Endodermal cell (in vitro differentiated cells): ENCODE measurements around the gene BRCA1. TPM values are rescaled to one million over a fixed set of nuclear protein-coding genes. Genes with fewer than 3 reads are reported as not detected.

ENCODE experiments used
- DNase-seq: peaks from one replicate; pipeline ENCODE4 v3.0.0-alpha.2; 2017
- H3K27ac ChIP-seq: 2 replicates; pipeline ENCODE4 v1.5.1; 2013; ENCODE audit warnings: mild to moderate bottlenecking, low read depth, low read length, moderate library complexity
- H3K27me3 ChIP-seq: 2 replicates; pipeline ENCODE4 v1.6.1; 2013; ENCODE audit warnings: mild to moderate bottlenecking, low read length, moderate library complexity; ENCODE audit not compliant: insufficient read depth, control insufficient read depth, poor library complexity, severe bottlenecking
- H3K36me3 ChIP-seq: 2 replicates; pipeline ENCODE4 v1.7.0; 2013; ENCODE audit warnings: mild to moderate bottlenecking, low read length, moderate library complexity; ENCODE audit not compliant: control insufficient read depth, insufficient read depth
- H3K4me1 ChIP-seq: one replicate; pipeline ENCODE4 v1.7.0; 2013; ENCODE audit warnings: low read length; ENCODE audit not compliant: control insufficient read depth, insufficient read depth
- H3K4me3 ChIP-seq: 2 replicates; pipeline ENCODE4 v1.5.1; 2013; ENCODE audit warnings: mild to moderate bottlenecking, low read length, moderate library complexity
- H3K9ac ChIP-seq: 2 replicates; pipeline ENCODE4 v1.6.1; 2013; ENCODE audit warnings: mild to moderate bottlenecking, low read length, moderate library complexity; ENCODE audit not compliant: poor library complexity, severe bottlenecking; ENCODE audit errors: extremely low read depth
- H3K9me3 ChIP-seq: 2 replicates; pipeline ENCODE4 v1.6.1; 2013; ENCODE audit warnings: mild to moderate bottlenecking, low read length, moderate library complexity; ENCODE audit not compliant: control insufficient read depth
- H3K27ac Mint-ChIP-seq: 2 replicates; pipeline ENCODE4 v1.8.0; 2020; ENCODE audit warnings: mixed read lengths
- H3K27me3 Mint-ChIP-seq: 2 replicates; pipeline ENCODE4 v1.8.0; 2021; ENCODE audit warnings: mild to moderate bottlenecking, mixed read lengths; ENCODE audit not compliant: insufficient read depth
- H3K36me3 Mint-ChIP-seq: 2 replicates; pipeline ENCODE4 v1.8.0; 2020; ENCODE audit warnings: low read depth, mixed read lengths
- H3K4me1 Mint-ChIP-seq: 2 replicates; pipeline ENCODE4 v1.8.0; 2020; ENCODE audit warnings: mixed read lengths
- H3K4me3 Mint-ChIP-seq: 2 replicates; pipeline ENCODE4 v1.8.0; 2020; ENCODE audit warnings: mild to moderate bottlenecking, moderate library complexity, mixed read lengths
- H3K9me3 Mint-ChIP-seq: 2 replicates; pipeline ENCODE4 v1.8.0; 2020; ENCODE audit warnings: mild to moderate bottlenecking, mixed read lengths
- CTCF ChIP-seq: fragments of 200-600 bp; sonication (generic); conservative IDR thresholded peaks from 2 replicates; pipeline ENCODE4 v1.5.0; 2021; ENCODE audit warnings: antibody characterized with exemption, mild to moderate bottlenecking
- WGBS, 2 experiments: methylation state at CpG; one replicate each; pipeline versions ENCODE4 v1.1.5 to v1.1.7; 2013; ENCODE audit warnings: missing lambda C conversion rate in 2 of 2, mixed read lengths in 1 of 2; ENCODE audit not compliant: insufficient coverage in 1 of 2, insufficient read length in 1 of 2; 5-methylcytosine and 5-hydroxymethylcytosine counted together
- total RNA-seq, 2 donors: library from RNA; stranded (reverse); fragmentation: NEBNext Ultra II Directional in 1 of 2; extraction: Animal tissue kit (Norgen Biotek cat#: 25700) in 1 of 2; gene quantifications; 2 replicates in 1 of 2; 3 replicates in 1 of 2; pipeline ENCODE4 v1.2.1, GENCODE V29; 2021

Gene BRCA1
- total RNA-seq, 2 donors from 2014 or later, result 45.4 to 59.0 TPM

GRCh38 chr17:43090022-43090421, 35.1 kb downstream of the BRCA1 start:
- H3K9me3 Mint-ChIP-seq, result no peaks in the 10 kb centered on the region
- H3K27me3 Mint-ChIP-seq, result no peaks in the 10 kb centered on the region
- Histone ChIP-seq H3K9me3 (no peaks in the 10 kb centered on the region), H3K27ac (no peak overlapping the region), H3K4me3 (no peak overlapping the region), H3K27me3 (no peaks in the 10 kb centered on the region), H3K4me1 (no peaks in the 10 kb centered on the region), H3K36me3 (peaks cover 51% of the 10 kb centered on the region), H3K9ac (no peak overlapping the region)
- no peaks in the 10 kb centered on the region for H3K4me1 Mint-ChIP-seq
- no peak overlapping the region for H3K4me3 Mint-ChIP-seq
- peaks cover 13% of the 10 kb centered on the region for H3K36me3 Mint-ChIP-seq
- 80 to 100% methylated on average over 1 to 2 of the region's 2 CpGs for WGBS, 2 experiments
- DNase-seq, result no peak
- no peak for TF ChIP-seq CTCF
- H3K27ac Mint-ChIP-seq, result no peak overlapping the region

GRCh38 chr17:43085474-43085873, 39.7 kb downstream of the BRCA1 start:
- Mint-ChIP-seq H3K36me3 (peaks cover 21% of the 10 kb centered on the region), H3K4me3 (no peak overlapping the region), H3K27me3 (no peaks in the 10 kb centered on the region), H3K27ac (no peak overlapping the region), H3K4me1 (peaks cover 19% of the 10 kb centered on the region), H3K9me3 (no peaks in the 10 kb centered on the region)
- H3K9ac ChIP-seq, result no peak overlapping the region
- no peaks in the 10 kb centered on the region for H3K27me3 ChIP-seq
- 97 to 100% methylated on average over 1 to 2 of the region's 2 CpGs for WGBS, 2 experiments
- peak; percentile 20 for TF ChIP-seq CTCF
- no peak overlapping the region for H3K4me3 ChIP-seq
- H3K4me1 ChIP-seq, result peaks cover 4% of the 10 kb centered on the region
- DNase-seq, result no peak
- no peak overlapping the region for H3K27ac ChIP-seq
- H3K36me3 ChIP-seq, result peaks cover 32% of the 10 kb centered on the region
- no peaks in the 10 kb centered on the region for H3K9me3 ChIP-seq

- TF ChIP-seq CTCF, result no peak
- Histone ChIP-seq H3K9me3 (no peaks in the 10 kb centered on the region), H3K27ac (no peak overlapping the region), H3K36me3 (peaks cover 19% of the 10 kb centered on the region), H3K9ac (no peak overlapping the region), H3K4me3 (no peak overlapping the region), H3K4me1 (peaks cover 4% of the 10 kb centered on the region), H3K27me3 (no peaks in the 10 kb centered on the region)
- H3K4me1 Mint-ChIP-seq, result peaks cover 34% of the 10 kb centered on the region
- no peaks in the 10 kb centered on the region for H3K27me3 Mint-ChIP-seq
- peak overlapping the region; percentile 72 for H3K27ac Mint-ChIP-seq
- WGBS, 2 experiments, result 56% methylated on average over 1 of the region's 1 CpG; no CpG with 5 or more reads in 1 of the 2 experiments
- no peak for DNase-seq
- no peaks in the 10 kb centered on the region for H3K9me3 Mint-ChIP-seq
- H3K36me3 Mint-ChIP-seq, result peaks cover 23% of the 10 kb centered on the region
- no peak overlapping the region for H3K4me3 Mint-ChIP-seq
Observed at GRCh38 chr17:43079641-43080302, 45.4 kb downstream of the BRCA1 start.
